ENCODE data around the gene FAM180B. TPM values are rescaled to one million over a fixed set of nuclear protein-coding genes. Genes with fewer than 3 reads are reported as not detected.
"Not testable (repeated sequence)": the region's sequence is repeated elsewhere in the genome, so short reads cannot be mapped to it uniquely, and the experiment has no call there.

Gene FAM180B
- polyA plus RNA-seq, 10 donors: 1.2 to 4.1 (median 2.7) TPM

DNA sequence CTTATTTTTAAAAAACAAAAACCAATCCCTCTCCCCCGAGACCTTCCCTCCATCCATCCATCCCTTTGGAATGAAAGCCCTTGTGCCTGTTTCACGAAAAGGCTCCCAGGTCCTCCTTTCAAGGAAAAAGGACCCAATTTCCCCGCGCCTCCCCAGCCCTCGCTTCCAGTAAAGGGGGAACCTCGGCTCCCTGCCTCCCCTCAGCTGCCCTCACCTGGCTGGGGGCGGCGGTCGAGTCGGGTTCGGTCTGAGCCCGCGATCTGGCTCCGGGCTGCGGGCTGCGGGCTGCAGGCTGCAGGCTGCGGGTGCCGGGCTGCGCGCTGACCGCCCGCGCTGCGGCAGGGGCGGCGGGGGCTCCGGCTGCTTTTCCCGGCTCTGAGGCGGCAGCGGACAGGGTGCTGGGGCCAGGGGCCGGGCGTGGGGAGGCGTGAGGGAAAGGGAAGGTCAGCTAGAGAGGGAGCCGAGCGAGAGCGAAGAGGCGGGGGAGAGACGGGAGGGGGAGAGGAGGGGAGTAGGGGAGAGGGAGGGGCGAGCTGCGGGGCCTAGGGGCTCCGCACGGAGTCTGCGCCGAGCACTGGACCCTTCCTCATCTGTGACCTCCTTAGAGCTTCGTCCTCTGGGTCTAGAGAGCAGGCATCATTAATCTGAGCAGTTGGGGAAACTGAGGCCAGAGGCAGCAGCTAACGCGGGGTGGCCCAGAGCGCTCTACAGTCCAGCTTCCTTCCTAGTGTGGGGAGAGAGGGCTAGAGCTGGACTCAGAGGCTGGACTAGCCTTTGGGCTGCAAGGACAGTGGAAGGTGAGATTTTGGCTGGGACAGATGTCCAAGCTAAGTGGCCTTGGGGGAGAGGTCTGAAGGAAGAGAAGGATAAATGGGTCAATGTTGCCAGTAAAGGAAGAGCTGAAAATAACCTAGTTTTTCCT is 7.7 kb downstream of the FAM180B start, which contains the start of gene C1QTNF4:
Gene C1QTNF4, minus strand, starts transcription at position 478 of the 922 bp plus-strand sequence. CDS start 3,601 bp downstream, outside the sequence.
- no peak for DNase-seq

DNA sequence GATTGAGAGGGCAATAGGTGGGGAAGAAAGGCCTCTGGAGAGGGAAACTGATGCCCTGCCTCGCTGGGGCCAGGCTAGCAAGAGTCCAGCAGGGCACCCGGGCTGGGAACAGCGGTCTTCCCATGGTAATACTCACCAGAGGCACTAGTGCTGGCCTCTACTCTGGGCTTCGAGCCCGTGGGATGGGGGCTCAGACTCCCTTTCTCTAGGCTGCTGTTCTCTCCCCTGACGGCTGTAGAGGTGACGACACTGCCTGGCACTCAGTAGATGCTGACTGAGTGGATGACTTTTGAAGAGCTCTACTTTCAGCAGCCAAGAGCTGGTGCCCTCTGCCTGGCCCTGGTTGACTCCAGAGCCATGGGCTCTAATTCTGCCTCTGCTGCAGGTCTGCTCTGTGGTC is 8.6 kb downstream of the FAM180B start:
- DNase-seq: no peak

- no peak for DNase-seq
These were observed 9.5 kb downstream of the FAM180B start for GRCh38 chr11:47595967-47596366.

- no peak for DNase-seq
These were observed 13.4 kb downstream of the FAM180B start for GRCh38 chr11:47599902-47600301.

GRCh38 chr11:47603295-47603694 is 16.8 kb downstream of the FAM180B start:
- no peak for DNase-seq

DNA sequence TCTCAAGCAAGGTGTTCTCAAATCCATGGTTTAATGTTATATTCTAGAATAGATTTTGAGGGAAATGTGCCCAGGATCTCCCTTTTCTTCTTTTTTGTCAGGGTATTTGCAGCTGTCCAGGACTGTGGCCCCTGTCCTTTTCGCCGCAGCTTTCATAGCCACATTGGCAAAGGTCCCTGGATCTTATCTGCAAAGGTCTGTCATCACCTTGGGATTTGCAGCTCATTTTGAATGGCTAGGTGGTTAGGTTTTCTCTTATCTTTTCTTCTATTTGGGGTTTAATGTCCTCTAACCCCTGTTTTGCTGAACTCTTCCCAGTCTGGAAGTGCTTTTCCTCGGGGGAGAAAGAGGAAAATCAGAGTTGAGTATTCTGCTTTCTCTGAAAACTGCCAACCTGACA is 19.4 kb downstream of the FAM180B start:
- no peak for DNase-seq

DNA sequence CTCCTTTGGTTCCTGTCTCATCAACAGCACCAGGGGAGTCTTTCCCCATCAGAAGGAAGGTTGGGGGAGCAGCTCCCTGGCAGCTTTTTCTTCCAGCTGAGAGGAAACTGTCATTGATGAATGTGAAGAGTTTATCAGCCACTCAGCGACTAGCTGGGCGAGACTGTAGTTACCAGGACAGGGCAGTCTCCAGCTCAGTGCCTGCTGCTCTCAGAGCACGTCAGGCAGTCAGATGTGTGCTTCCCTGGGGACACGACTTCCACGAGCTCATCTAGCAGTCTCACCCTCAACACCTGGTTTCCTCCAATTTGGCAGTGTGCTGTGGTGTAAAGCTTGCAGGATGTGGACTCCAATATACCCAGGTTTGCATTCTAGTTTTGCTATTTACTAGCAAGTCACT is 20.3 kb downstream of the FAM180B start:
- DNase-seq: no peak

- DNase-seq: peak; percentile 40 to 72 (median 59)
These were observed 20.9 kb downstream of the FAM180B start for GRCh38 chr11:47607380-47607779.

DNA sequence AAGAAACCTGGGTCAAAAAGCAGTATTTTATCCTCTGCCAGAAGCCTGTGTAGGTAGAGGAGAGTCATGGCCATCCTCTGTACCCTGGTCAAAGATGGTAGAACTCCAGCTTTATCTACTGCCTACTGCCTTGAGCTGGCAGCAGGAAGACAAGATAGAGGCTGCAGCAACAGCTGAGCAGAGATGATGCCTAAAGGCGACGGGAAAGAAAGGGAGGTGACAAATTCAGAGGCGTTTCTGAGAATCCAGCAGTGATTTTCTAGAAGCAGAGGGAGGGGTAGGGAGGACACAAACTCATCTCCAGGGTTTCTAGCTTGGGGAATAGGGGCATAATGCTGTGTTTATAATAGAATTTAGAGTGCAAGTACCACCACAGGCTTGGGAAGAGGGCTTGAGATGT is 23.2 kb downstream of the FAM180B start:
- no peak for DNase-seq

DNA sequence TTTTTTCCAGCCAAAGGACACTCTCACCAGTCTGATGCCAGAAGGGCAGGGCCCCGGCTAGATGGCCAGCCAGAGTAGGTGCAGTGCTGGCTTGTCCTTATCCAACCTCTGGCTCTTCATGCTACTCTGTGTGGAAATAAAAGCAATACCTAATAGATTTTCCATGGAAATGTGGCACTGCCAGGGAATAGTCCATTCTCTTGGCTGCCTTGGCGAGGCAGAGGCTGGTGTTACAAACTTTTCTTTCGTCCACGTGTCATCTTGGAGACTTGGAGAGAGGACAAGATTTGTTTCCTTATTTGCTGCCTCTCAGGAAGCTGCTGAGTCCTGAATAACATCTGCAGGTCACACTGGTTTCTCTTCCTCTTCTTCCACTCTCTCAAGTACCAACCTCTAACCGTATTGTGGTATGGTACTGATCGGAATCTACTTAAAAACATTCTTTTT is 24.9 kb downstream of the FAM180B start:
- peak in 1 of 3 donors; percentile 54 for DNase-seq

DNA sequence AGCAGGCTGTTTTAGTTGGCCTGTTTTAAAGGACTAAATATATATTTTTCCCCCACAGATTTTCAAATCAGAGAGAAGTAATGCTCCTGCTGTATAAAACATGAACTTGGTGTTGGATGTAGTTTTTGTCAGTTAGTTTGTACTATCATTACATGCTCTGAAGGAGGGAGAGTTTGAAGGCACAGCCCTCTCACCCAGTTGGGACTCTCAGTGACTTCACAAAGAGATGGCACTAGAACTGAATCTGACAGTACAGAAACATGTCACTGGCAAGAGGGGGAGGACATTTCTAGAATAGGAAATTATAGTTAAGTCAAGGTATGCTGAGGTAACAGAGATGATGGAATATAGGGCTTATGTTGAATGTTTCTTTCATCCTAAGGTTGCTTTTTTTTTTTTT is 28.8 kb downstream of the FAM180B start:
- DNase-seq: no peak

DNA sequence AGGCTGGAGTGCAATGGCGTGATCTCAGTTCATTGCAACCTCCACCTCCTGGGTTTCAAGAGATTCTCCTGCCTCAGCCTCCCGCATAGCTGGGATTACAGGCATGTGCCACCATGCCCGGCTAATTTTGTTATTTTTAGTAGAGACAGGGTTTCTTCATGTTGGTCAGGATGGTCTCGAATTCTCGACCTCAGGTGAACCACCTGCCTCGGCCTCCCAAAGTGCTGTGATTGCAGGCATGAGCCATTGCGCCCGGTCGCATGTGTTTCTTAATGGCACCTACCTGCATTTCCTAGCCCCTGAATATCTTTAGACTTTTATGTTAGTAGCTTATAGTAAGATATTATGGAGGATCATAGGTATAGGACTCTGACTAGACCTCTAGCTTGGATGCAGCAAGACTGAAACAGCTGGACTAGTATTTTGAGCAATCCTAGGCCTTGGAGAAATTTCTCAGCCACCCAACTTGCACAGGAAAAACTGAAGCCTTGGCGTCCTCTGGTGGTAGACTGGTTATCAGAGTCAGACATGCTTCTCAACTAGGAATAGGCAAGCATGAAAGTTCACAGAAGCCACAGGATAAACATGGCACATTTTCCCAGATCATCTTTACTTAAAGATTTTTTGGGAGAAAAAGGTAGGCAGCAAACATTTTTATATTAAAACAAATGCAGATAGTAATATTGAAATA is 30.4 kb downstream of the FAM180B start:
- DNase-seq: peak; percentile 60 to 81 (median 76)

GRCh38 chr11:47617417-47617809 is 30.9 kb downstream of the FAM180B start:
- DNase-seq: no peak

GRCh38 chr11:47620836-47621378 is 34.4 kb downstream of the FAM180B start:
- no peak for DNase-seq

DNA sequence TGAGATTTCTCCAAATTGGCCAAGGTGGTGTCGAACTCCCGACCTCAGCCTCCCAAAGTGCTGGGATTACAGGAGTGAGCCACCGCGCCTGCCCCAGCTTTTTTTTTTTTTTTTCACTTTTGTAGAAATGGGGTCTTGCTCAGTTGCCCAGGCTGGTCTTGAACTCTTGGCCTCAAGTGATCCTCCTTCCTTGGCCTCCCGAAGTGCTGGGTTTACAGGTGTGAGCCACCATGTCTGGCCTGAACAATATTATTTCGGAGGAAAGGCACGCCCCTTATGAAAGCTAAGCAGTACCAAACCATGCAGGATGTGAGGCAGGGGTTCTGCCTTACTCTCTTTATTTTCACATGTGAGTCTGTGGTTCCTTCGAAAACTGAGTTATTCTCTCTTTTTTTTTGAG is 39.8 kb downstream of the FAM180B start:
- DNase-seq: no peak

DNA sequence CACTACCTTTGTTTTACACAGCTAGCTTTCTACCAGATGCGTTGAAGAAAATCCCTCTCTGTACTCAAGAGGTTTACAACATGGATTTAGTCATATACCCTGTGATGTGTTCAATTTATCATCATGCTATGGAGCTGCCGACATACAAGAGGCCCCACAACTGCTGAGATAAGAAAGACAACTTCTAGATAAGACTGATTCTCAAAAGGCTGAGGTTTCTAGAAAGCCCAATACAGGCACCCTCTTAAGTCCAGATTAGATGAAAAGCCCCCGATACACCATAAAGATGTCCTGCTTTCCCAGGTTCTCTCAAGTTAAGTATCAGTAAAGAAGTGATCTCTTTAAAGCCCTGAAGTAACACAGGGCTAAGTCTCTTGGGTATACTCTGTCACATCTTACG is 41.5 kb downstream of the FAM180B start:
- DNase-seq: no peak

DNA sequence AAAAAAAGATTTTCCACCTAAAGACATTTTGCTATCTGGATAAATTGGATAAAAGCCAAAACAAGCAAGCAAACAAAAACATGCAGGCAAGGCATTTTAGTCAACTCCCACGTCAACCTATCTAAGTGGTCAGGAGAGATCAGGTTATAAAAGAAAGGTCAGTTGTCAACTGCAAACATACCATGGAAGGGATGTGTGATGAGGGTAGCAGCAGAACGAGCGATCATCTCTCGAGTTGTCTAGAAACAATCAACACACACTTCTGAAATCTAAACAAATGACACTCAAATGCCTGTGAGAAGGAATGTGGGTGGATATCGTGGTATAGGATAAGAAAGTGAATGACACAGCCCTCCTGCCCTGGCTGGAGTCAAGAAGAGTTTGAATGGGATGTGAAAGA is 45.0 kb downstream of the FAM180B start:
- no peak for DNase-seq

DNA sequence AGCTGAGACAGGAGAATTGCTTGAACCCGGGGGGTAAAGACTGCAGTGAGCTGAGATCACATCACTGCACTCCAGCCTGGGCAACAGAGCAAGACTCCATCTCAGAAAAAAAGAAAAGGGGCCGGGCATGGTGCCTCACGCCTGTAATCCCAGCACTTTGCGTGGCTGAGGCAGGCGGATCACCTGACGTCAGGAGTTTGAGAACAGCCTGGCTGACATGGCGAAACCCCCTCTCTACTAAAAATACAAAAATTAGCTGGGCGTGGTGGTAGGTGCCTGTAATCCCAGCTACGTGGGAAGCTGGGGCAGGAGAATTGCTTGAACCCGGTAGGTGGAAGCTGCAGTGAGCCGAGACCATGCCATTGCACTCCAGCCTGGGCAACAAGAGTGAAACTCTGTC is 49.9 kb downstream of the FAM180B start:
- DNase-seq: not testable (repeated sequence)

All from muscle of back (tissue), 11 donors.